Hepatocyte (in vitro differentiated cells): ENCODE results near the gene SCGB3A1. TPM values are rescaled to one million over a fixed set of nuclear protein-coding genes. Genes with fewer than 3 reads are reported as not detected.

ENCODE experiments used
- DNase-seq: peaks from one replicate; pipeline ENCODE4 v3.0.0-alpha.2; 2016; ENCODE audit warnings: low spot score
- H2AFZ ChIP-seq: fragments of 200-600 bp; sonication (generic); 2 replicates; pipeline ENCODE4 v1.6.0; 2016; ENCODE audit warnings: antibody characterized with exemption, mild to moderate bottlenecking
- H3K27ac ChIP-seq: fragments of 200-600 bp; sonication (generic); 2 replicates; pipeline ENCODE4 v1.5.1; 2016; ENCODE audit warnings: mild to moderate bottlenecking
- H3K27me3 ChIP-seq: fragments of 200-600 bp; sonication (generic); 2 replicates; pipeline ENCODE4 v1.6.1; 2016
- H3K36me3 ChIP-seq: fragments of 200-600 bp; sonication (generic); replicated peaks from 2 replicates; pipeline ENCODE4 v1.5.1; 2016; ENCODE audit warnings: low read depth; ENCODE audit not compliant: insufficient read depth
- H3K4me1 ChIP-seq: fragments of 200-600 bp; sonication (generic); 2 replicates; pipeline ENCODE4 v1.5.1; 2016; ENCODE audit warnings: mild to moderate bottlenecking, moderate library complexity; ENCODE audit not compliant: insufficient read depth
- H3K4me2 ChIP-seq: fragments of 200-600 bp; sonication (generic); 2 replicates; pipeline ENCODE4 v1.6.0; 2016
- H3K4me3 ChIP-seq: fragments of 200-600 bp; sonication (generic); 2 replicates; pipeline ENCODE4 v1.5.1; 2016; ENCODE audit warnings: mild to moderate bottlenecking
- H3K79me2 ChIP-seq: fragments of 200-600 bp; sonication (generic); 2 replicates; pipeline ENCODE4 v1.6.0; 2017; ENCODE audit warnings: mild to moderate bottlenecking
- H3K9me2 ChIP-seq: fragments of 200-600 bp; sonication (generic); replicated peaks from 2 replicates; pipeline ENCODE4 v1.6.0; 2017; ENCODE audit warnings: mild to moderate bottlenecking; ENCODE audit not compliant: insufficient read depth
- H3K9me3 ChIP-seq: fragments of 200-600 bp; sonication (generic); 2 replicates; pipeline ENCODE4 v1.5.1; 2016; ENCODE audit warnings: low read depth, mild to moderate bottlenecking
- H4K20me1 ChIP-seq: fragments of 200-600 bp; sonication (generic); 2 replicates; pipeline ENCODE4 v1.6.0; 2016; ENCODE audit warnings: mild to moderate bottlenecking; ENCODE audit not compliant: insufficient read depth, poor library complexity, severe bottlenecking
- CTCF ChIP-seq: fragments of 200-600 bp; sonication (generic); IDR thresholded peaks from 2 replicates; pipeline ENCODE4 v1.5.1; 2016; ENCODE audit warnings: antibody characterized with exemption, mild to moderate bottlenecking; ENCODE audit not compliant: poor library complexity
- EZH2 ChIP-seq: fragments of 200-600 bp; sonication (generic); IDR thresholded peaks from 2 replicates; pipeline ENCODE4 v1.6.1; 2016; ENCODE audit warnings: antibody characterized with exemption, mild to moderate bottlenecking, borderline replicate concordance
- EZH2phosphoT487 ChIP-seq: fragments of 200-600 bp; sonication (generic); IDR thresholded peaks from one replicate; pipeline ENCODE4 v1.6.1; 2018; ENCODE audit warnings: antibody characterized with exemption, mild to moderate bottlenecking, low read depth, moderate library complexity; ENCODE audit not compliant: unreplicated experiment, severe bottlenecking
- WGBS: methylation state at CpG from one replicate; pipeline ENCODE4 v1.1.6; 2016; ENCODE audit warnings: low lambda C conversion rate; ENCODE audit errors: missing lambda C conversion rate; 5-methylcytosine and 5-hydroxymethylcytosine counted together
- polyA plus RNA-seq: library from polyadenylated mRNA; unstranded; fragments of >200 nt; fragmentation: Nextera tagmentation; extraction: Ambion mirVana; gene quantifications from 2 replicates; pipeline ENCODE4 v1.2.1, GENCODE V29; 2016
- total RNA-seq: library from RNA; depleted of rRNA; stranded (reverse); fragments of >200 nt; gene quantifications from 2 replicates; pipeline ENCODE4 v1.2.3, GENCODE V29; 2014

SCGB3A1 gene
- total and polyA plus RNA-seq, 2 experiments from 2014 or later: not detected

- Histone ChIP-seq H4K20me1 (no peaks in the 10 kb centered on the region), H3K79me2 (no peaks in the 10 kb centered on the region), H3K36me3 (no peaks in the 10 kb centered on the region), H3K27me3 (no peaks in the 10 kb centered on the region), H3K9me2 (no peaks in the 10 kb centered on the region), H3K27ac (no peak overlapping the region), H3K4me2 (no peak overlapping the region), H2AFZ (no peak overlapping the region), H3K9me3 (no peaks in the 10 kb centered on the region), H3K4me3 (no peak overlapping the region), H3K4me1 (no peaks in the 10 kb centered on the region)
- WGBS: 90% methylated on average over 6 of the region's 6 CpGs
- DNase-seq: no peak
- TF ChIP-seq CTCF: no peak
- TF ChIP-seq EZH2phosphoT487: no peak
- no peak for TF ChIP-seq EZH2
Measured at GRCh38 chr5:180599590-180599914, 8.3 kb upstream of the SCGB3A1 start.

- Histone ChIP-seq H3K4me3 (no peak overlapping the region), H3K27me3 (no peaks in the 10 kb centered on the region), H3K9me2 (no peaks in the 10 kb centered on the region), H3K79me2 (no peaks in the 10 kb centered on the region), H4K20me1 (no peaks in the 10 kb centered on the region), H3K9me3 (no peaks in the 10 kb centered on the region), H3K4me2 (no peak overlapping the region), H3K4me1 (no peaks in the 10 kb centered on the region), H2AFZ (no peak overlapping the region), H3K36me3 (no peaks in the 10 kb centered on the region), H3K27ac (no peak overlapping the region)
- TF ChIP-seq CTCF (no peak), EZH2phosphoT487 (no peak), EZH2 (no peak)
- no peak for DNase-seq
- 94% methylated on average over 15 of the region's 16 CpGs for WGBS
Measured at GRCh38 chr5:180598797-180599589, 7.7 kb upstream of the SCGB3A1 start.

GRCh38 chr5:180598316-180598701 lies 7.0 kb upstream of the SCGB3A1 start:
- no peak for DNase-seq
- Histone ChIP-seq H4K20me1 (no peaks in the 10 kb centered on the region), H3K4me1 (no peaks in the 10 kb centered on the region), H3K27ac (no peak overlapping the region), H3K9me3 (no peaks in the 10 kb centered on the region), H3K36me3 (no peaks in the 10 kb centered on the region), H3K79me2 (no peaks in the 10 kb centered on the region), H3K4me3 (no peak overlapping the region), H3K27me3 (peaks cover 3% of the 10 kb centered on the region), H3K9me2 (no peaks in the 10 kb centered on the region), H2AFZ (no peak overlapping the region), H3K4me2 (no peak overlapping the region)
- WGBS: 86% methylated on average over 9 of the region's 9 CpGs
- TF ChIP-seq EZH2phosphoT487: no peak
- no peak for TF ChIP-seq CTCF
- no peak for TF ChIP-seq EZH2
